Ovary (tissue), 3 donors: ENCODE data around the gene SOX6.

ENCODE experiments used
- CTCF ChIP-seq, 3 donors: fragments of 450-650 bp in 2 of 3; fragments of 200-600 bp in 1 of 3; IDR thresholded peaks; one replicate each; pipeline versions ENCODE4 v1.5.1 to v1.8.0; 2016 to 2022; ENCODE audit warnings: antibody characterized with exemption in 3 of 3, mild to moderate bottlenecking in 1 of 3
- EP300 ChIP-seq: sonication (generic); formaldehyde crosslinking; IDR thresholded peaks from one replicate; pipeline ENCODE4 v1.6.1; 2017; ENCODE audit warnings: antibody characterized with exemption
- POLR2A ChIP-seq: fragments of 450-650 bp; IDR thresholded peaks from one replicate; pipeline ENCODE4 v1.6.1; 2017; ENCODE audit warnings: antibody characterized with exemption, mild to moderate bottlenecking, moderate library complexity
- donor health status: DM: no; HTN: no; CAD: no.

GRCh38 chr11:16177688-16178087 lies 178.7 kb downstream of the SOX6 start:
- TF ChIP-seq EP300 = no peak
- no peak for TF ChIP-seq POLR2A
- TF ChIP-seq CTCF (IDR thresholded peaks at IDR 0.05) = no peak
